Measurements from ENCODE around the gene ZNF652.

The ZNF652 gene

DNA sequence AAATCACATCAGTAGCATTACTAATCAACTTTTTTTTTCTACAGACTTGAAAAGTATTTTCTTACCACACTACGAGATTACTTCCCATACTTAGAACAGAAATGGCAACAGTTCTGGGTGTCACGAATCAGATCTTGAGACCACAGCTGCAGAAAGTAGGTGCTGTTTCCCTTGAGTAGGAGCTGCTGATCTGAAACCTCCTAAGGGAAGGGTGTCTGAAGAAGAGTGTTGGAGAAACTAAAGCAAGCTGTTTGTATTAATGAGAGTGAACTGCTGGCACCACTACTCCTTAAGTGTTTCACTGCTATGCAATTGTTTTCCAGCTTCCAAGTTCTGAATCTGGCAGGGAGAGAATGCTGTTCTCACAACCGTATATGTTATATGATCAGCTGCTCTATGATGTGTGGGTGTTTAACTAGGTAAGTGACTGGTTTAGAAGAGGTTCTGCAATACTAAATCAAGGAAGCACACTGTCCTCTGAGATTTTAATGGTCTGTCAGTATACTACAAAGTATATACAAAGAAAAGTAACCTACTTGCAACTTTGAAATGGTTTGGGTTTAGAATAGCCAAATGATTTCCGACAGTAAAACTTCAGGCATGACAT, 3.3 kb downstream of the ZNF652 start:
- TF ChIP-seq, protein P1, sequence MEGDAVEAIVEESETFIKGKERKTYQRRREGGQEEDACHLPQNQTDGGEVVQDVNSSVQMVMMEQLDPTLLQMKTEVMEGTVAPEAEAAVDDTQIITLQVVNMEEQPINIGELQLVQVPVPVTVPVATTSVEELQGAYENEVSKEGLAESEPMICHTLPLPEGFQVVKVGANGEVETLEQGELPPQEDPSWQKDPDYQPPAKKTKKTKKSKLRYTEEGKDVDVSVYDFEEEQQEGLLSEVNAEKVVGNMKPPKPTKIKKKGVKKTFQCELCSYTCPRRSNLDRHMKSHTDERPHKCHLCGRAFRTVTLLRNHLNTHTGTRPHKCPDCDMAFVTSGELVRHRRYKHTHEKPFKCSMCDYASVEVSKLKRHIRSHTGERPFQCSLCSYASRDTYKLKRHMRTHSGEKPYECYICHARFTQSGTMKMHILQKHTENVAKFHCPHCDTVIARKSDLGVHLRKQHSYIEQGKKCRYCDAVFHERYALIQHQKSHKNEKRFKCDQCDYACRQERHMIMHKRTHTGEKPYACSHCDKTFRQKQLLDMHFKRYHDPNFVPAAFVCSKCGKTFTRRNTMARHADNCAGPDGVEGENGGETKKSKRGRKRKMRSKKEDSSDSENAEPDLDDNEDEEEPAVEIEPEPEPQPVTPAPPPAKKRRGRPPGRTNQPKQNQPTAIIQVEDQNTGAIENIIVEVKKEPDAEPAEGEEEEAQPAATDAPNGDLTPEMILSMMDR (IDR thresholded peaks at IDR 0.05; ENCODE audit: low read depth, low read length), result no peak
- Histone ChIP-seq H3K36me3 (no peaks in the 10 kb centered on the region), H3K4me1 (no peaks in the 10 kb centered on the region), H3K9me3 (no peaks in the 10 kb centered on the region), H3K27me3 (no peaks in the 10 kb centered on the region), H3K4me3 (ENCODE audit: low read depth, low read length) (no peak overlapping the region)
- DNase-seq, result no peak

DNA sequence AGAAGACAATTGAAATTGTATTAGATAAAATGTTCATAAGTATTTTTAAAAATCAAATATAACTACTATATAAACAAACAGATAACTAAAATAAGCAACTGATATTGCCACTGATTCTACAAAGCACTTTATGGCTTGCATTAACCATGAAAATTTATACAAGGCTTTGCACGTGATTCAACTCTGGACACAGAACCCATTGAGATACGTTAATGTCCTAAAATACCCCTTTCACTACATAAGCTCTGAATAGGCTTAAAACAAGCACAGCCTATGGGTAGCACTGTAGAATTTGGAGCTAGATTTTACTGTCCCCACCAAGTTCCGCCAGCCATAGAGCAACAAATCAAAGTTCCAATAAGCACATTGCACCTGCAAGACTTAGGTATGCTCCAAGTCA, 4.5 kb downstream of the ZNF652 start:
- Histone ChIP-seq H3K27me3 (no peaks in the 10 kb centered on the region), H3K9me3 (no peaks in the 10 kb centered on the region), H3K4me1 (no peaks in the 10 kb centered on the region), H3K4me3 (ENCODE audit: low read depth, low read length) (no peak overlapping the region), H3K36me3 (no peaks in the 10 kb centered on the region)
- DNase-seq, result no peak
- TF ChIP-seq, protein P1 (IDR thresholded peaks at IDR 0.05; ENCODE audit: low read depth, low read length), result no peak

DNA sequence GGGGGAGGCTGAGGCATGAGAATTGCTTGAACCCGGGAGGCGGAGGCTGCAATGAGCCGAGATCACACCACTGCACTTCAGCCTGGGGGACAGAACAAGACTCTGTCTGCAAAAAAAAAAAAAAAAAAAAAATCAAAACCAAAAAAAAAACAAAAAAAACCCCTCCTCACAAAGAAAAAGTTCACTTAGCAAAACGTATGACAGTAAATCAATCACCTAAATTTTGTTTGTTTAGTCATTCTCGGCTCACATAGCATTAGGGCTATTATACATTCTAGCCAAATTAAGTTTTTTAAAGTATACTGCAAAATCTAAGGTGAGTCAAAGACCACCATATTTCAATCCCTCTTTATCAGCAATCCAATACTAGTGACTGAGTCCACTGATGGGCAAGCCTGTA, 5.7 kb downstream of the ZNF652 start:
- H3K27me3 ChIP-seq, result no peaks in the 10 kb centered on the region
- no peak for DNase-seq
- no peak overlapping the region for H3K4me3 ChIP-seq (ENCODE audit: low read depth, low read length)
- no peaks in the 10 kb centered on the region for H3K4me1 ChIP-seq
- TF ChIP-seq, protein P1 (IDR thresholded peaks at IDR 0.05; ENCODE audit: low read depth, low read length), result no peak
- H3K9me3 ChIP-seq, result no peaks in the 10 kb centered on the region
- no peaks in the 10 kb centered on the region for H3K36me3 ChIP-seq

DNA sequence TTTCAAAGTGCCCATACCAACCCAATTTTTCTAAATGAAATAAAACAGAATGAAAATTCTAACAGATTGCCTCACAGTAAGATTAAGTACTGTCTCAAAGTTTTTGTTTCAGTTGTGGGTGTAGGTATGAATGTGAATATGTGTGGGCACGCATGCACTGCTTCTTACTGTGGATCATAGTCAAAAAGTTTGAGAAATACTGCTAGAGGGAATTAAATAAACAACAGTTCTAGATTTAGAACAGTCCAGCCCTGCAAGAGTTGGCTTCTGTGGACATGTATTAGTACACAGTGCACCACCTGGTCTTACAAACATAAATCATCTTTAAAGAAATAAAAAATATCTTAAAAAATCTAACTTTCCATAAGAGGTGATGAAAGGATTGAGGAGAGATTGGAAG, 8.4 kb downstream of the ZNF652 start:
- no peaks in the 10 kb centered on the region for H3K4me1 ChIP-seq
- TF ChIP-seq, protein P1 (IDR thresholded peaks at IDR 0.05; ENCODE audit: low read depth, low read length), result no peak

DNA sequence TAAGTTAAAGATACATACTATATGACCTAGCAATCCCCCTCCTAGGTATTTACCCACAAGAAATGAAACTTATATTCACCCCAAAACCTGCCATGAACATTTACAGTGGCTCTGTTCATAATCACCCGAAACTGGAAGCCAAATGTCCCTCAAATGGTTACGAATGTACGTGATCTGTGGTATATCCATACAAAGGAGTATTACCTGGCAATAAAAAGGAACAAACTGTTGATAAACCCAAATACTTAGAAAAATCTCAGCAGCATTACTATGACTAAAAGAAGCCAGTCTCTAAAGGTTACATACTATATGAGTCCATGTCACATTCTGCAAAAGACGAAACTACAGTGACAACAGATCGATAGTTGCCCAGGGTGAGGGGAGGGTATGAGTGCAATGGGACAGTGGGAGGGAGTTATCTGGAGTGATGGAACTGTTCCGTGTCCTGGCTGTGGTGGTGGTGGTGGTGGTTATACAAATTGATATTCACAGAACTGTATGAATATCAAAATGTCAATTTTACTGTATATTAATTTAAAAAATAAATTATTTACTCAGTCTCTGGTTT, 9.4 kb downstream of the ZNF652 start:
- DNase-seq, result no peak
- Histone ChIP-seq H3K36me3 (no peaks in the 10 kb centered on the region; the same call in 1 of the 2 replicates), H3K27me3 (no peaks in the 10 kb centered on the region), H3K4me1 (no peaks in the 10 kb centered on the region), H3K4me3 (ENCODE audit: low read depth, low read length) (no peak overlapping the region), H3K9me3 (no peaks in the 10 kb centered on the region)
- TF ChIP-seq, protein P1 (IDR thresholded peaks at IDR 0.05; ENCODE audit: low read depth, low read length), result no peak

More for the DNA sequence above, 8.4 kb downstream of the ZNF652 start:
- Histone ChIP-seq H3K36me3 (no peaks in the 10 kb centered on the region; the same call in 1 of the 2 replicates), H3K9me3 (no peaks in the 10 kb centered on the region), H3K27me3 (no peaks in the 10 kb centered on the region), H3K4me3 (ENCODE audit: low read depth, low read length) (no peak overlapping the region)
- no peak for DNase-seq

- no peaks in the 10 kb centered on the region for H3K4me1 ChIP-seq
- TF ChIP-seq, protein P1 (IDR thresholded peaks at IDR 0.05; ENCODE audit: low read depth, low read length), result no peak
- H3K27me3 ChIP-seq, result no peaks in the 10 kb centered on the region
- no peaks in the 10 kb centered on the region; the same call in 1 of the 2 replicates for H3K36me3 ChIP-seq
- no peak overlapping the region for H3K4me3 ChIP-seq (ENCODE audit: low read depth, low read length)
- DNase-seq, result no peak
- H3K9me3 ChIP-seq, result no peaks in the 10 kb centered on the region
Measured at GRCh38 chr17:49351572-49352140, 10.4 kb downstream of the ZNF652 start.
